ENCODE measurements around the gene KMT5B. TPM values are rescaled to one million over a fixed set of nuclear protein-coding genes. Genes with fewer than 3 reads are reported as not detected.

Gene KMT5B
- total and polyA plus RNA-seq, 10 of the 15 experiments (the other 5 are each of a cell fraction or from before 2014, with no cell fraction given) = 4.7 to 21.8 (median 18.0) TPM

DNA sequence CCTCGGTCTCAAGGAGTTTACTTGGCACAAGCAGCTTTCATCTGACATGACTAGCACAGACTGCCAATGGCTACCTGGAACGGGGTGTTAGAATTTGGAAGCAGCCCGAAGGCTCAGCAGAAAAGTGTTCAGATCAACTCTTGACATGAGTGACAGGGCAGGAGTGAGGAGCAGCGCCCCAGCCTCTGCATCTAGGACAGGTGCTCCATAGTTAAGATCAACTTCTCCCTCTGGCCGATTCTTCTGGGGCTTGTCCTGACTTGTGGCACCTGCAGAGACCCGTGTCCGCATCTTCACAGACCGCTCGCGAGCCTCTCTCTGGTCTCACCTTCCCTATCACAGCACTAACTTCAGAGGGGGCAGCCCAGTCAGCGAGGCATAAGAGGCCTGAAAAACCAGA is 49.4 kb downstream of the KMT5B start:
- H3K4me2 ChIP-seq (ENCODE audit: control insufficient read depth, insufficient read depth) = no peak overlapping the region
- H3K36me3 ChIP-seq (ENCODE audit: control insufficient read depth in 2 of 2, insufficient read depth in 2 of 2, low read length in 1 of 2) = peaks cover 1 to 4% of the 10 kb centered on the region in 2 experiments
- no peak for FAIRE-seq
- POLR2A ChIA-PET = no interaction called here
- SMC1A ChIA-PET (ENCODE audit: uncharacterized antibody, unreplicated experiment) = interaction anchor here (1.3 to 1.8 kb wide), 2 partner anchors 9 to 16 kb away, joined by 3 to 5 read pairs; no protein-coding TSS in a partner anchor
- no peaks in the 10 kb centered on the region for H3K9me3 ChIP-seq (replicated peaks; ENCODE audit: control insufficient read depth, insufficient read depth, low read length)
- H2AFZ ChIP-seq (ENCODE audit: control insufficient read depth, low read depth, low read length) = no peak overlapping the region
- no peaks in the 10 kb centered on the region for H3K4me1 ChIP-seq (ENCODE audit: control insufficient read depth, insufficient read depth, low read length)
- in situ Hi-C loops (cut with MboI) (no loop called here), intact Hi-C loops (cut with micrococcal nuclease; ENCODE audit: unreplicated experiment) (no loop called here)
- RAD21 ChIA-PET (ENCODE audit: unreplicated experiment) = interaction anchor here (1.2 kb wide), 1 partner anchor 18 kb away, joined by 3 read pairs; no protein-coding TSS in a partner anchor
- H4K20me1 ChIP-seq (ENCODE audit: control insufficient read depth, insufficient read depth) = no peaks in the 10 kb centered on the region
- BruUV-seq (replicated peaks) = no TSS peak
- no peaks in the 10 kb centered on the region for H3K27me3 ChIP-seq (replicated peaks in 1 of 2; ENCODE audit: control insufficient read depth in 2 of 2, insufficient read depth in 2 of 2, low read length in 1 of 2)
- no peak overlapping the region for H3K9ac ChIP-seq (ENCODE audit: control insufficient read depth, insufficient read depth, low read length)
- ATAC-seq = no peak
- 83% methylated on average over 11 of the region's 11 CpGs for WGBS (ENCODE audit: insufficient coverage, insufficient replicate concordance, low lambda C conversion rate, missing lambda C conversion rate)
- no peak overlapping the region for H3K27ac ChIP-seq (ENCODE audit: control insufficient read depth, insufficient read depth)
- DNase-seq (ENCODE audit: low read depth, low spot score) = no peak
- CTCF ChIA-PET = interaction anchor here (1.1 to 1.7 kb wide), 2 partner anchors 16 to 46 kb away, joined by 3 read pairs; no protein-coding TSS in a partner anchor
- no peak overlapping the region for H3K4me3 ChIP-seq
- H3K79me2 ChIP-seq (ENCODE audit: control insufficient read depth, insufficient read depth, low read length) = no peaks in the 10 kb centered on the region
- TF ChIP-seq POLR2AphosphoS2 (IDR thresholded peaks at IDR 0.05; ENCODE audit: low read depth, low read length) = no peak

- ChIA-PET RAD21 (ENCODE audit: unreplicated experiment) (no interaction called here), POLR2A (no interaction called here), CTCF (no interaction called here), SMC1A (ENCODE audit: uncharacterized antibody, unreplicated experiment) (interaction anchor here (1.2 to 1.5 kb wide), 2 partner anchors 11 to 14 kb away, joined by 3 to 4 read pairs; no protein-coding TSS in a partner anchor)
- no TSS peak for BruUV-seq (replicated peaks)
- in situ Hi-C loops (cut with MboI) (no loop called here), intact Hi-C loops (cut with micrococcal nuclease; ENCODE audit: unreplicated experiment) (no loop called here)
- Histone ChIP-seq H3K79me2 (ENCODE audit: control insufficient read depth, insufficient read depth, low read length) (no peaks in the 10 kb centered on the region), H3K9ac (ENCODE audit: control insufficient read depth, insufficient read depth, low read length) (no peak overlapping the region), H3K36me3 (ENCODE audit: control insufficient read depth in 2 of 2, insufficient read depth in 2 of 2, low read length in 1 of 2) (peaks cover 0 to 7% of the 10 kb centered on the region in 2 experiments; a peak in 1 of 4 replicates), H3K27ac (ENCODE audit: control insufficient read depth, insufficient read depth) (no peak overlapping the region), H3K4me2 (ENCODE audit: control insufficient read depth, insufficient read depth) (no peak overlapping the region), H2AFZ (ENCODE audit: control insufficient read depth, low read depth, low read length) (no peak overlapping the region), H3K4me1 (ENCODE audit: control insufficient read depth, insufficient read depth, low read length) (no peaks in the 10 kb centered on the region), H4K20me1 (ENCODE audit: control insufficient read depth, insufficient read depth) (no peaks in the 10 kb centered on the region), H3K9me3 (replicated peaks; ENCODE audit: control insufficient read depth, insufficient read depth, low read length) (no peaks in the 10 kb centered on the region), H3K4me3 (no peak overlapping the region), H3K27me3 (replicated peaks in 1 of 2; ENCODE audit: control insufficient read depth in 2 of 2, insufficient read depth in 2 of 2, low read length in 1 of 2) (no peaks in the 10 kb centered on the region)
- ATAC-seq = no peak
- TF ChIP-seq, protein P1, sequence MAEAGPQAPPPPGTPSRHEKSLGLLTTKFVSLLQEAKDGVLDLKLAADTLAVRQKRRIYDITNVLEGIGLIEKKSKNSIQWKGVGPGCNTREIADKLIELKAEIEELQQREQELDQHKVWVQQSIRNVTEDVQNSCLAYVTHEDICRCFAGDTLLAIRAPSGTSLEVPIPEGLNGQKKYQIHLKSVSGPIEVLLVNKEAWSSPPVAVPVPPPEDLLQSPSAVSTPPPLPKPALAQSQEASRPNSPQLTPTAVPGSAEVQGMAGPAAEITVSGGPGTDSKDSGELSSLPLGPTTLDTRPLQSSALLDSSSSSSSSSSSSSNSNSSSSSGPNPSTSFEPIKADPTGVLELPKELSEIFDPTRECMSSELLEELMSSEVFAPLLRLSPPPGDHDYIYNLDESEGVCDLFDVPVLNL (IDR thresholded peaks at IDR 0.05; ENCODE audit: low read depth, low read length) = no peak
- TF ChIP-seq IRF4 (IDR thresholded peaks at IDR 0.05; ENCODE audit: low read depth, low read length) (no peak), FOS (IDR thresholded peaks at IDR 0.05; ENCODE audit: borderline replicate concordance, extremely low read depth, insufficient read length) (no peak), NR2C1 (IDR thresholded peaks at IDR 0.05) (no peak)
- FAIRE-seq = no peak
- no peak for DNase-seq (ENCODE audit: low read depth, low spot score)
- 95% methylated on average over 7 of the region's 7 CpGs for WGBS (ENCODE audit: insufficient coverage, insufficient replicate concordance, low lambda C conversion rate, missing lambda C conversion rate)
These were observed 52.9 kb downstream of the KMT5B start for GRCh38 chr11:68160100-68160695.
